ENCODE measurements around the gene FTO. TPM values are rescaled to one million over a fixed set of nuclear protein-coding genes. Genes with fewer than 3 reads are reported as not detected.

Gene FTO
- total and polyA plus RNA-seq, 2 of the 8 experiments (the other 6 are each of a cell fraction or from before 2014, with no cell fraction given): 34.5 to 59.8 TPM

DNA sequence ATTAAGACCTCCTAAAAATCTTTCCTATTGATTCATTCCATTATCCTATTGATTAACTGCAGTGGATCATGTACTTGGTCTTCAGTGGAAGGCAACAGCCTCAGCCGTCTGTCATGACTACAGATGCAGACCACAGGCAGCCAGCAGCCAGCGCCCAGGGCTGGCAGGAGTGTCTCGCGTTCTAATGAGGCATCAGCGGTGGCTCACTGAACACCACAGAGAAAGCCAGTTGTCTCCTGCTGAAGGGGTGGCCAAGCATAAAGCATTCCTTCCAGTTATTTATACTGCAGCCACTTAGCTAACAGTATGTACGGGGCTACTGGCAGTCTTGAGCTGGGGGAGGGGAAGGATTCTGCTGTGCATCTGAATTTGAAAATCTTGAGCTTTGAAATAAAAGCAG, 368.3 kb downstream of the FTO start:
- Histone ChIP-seq H2BK120ac (replicated peaks; ENCODE audit: low read depth, low read length) (no peak overlapping the region), H3K27me3 (replicated peaks in 1 of 4; ENCODE audit: control insufficient read depth in 3 of 4, extremely low read depth in 1 of 4, insufficient read depth in 3 of 4, low read length in 3 of 4) (no peaks in the 10 kb centered on the region), H3K23ac (ENCODE audit: insufficient read length) (no peak overlapping the region), H2BK20ac (ENCODE audit: low read length) (no peak overlapping the region), H3K18ac (ENCODE audit: extremely low read depth, low read length) (no peak overlapping the region), H2AFZ (ENCODE audit: low read length) (no peak overlapping the region), H3K4ac (replicated peaks; ENCODE audit: insufficient read length, low read depth, low read length) (no peak overlapping the region), H3K4me1 (replicated peaks in 1 of 4; ENCODE audit: control insufficient read depth in 3 of 4, insufficient read depth in 4 of 4, low read length in 3 of 4) (peaks cover 0 to 5% (median 4%) of the 10 kb centered on the region in 4 experiments; a peak in 6 of 7 replicates), H3K56ac (replicated peaks; ENCODE audit: insufficient read length, low read depth, low read length) (no peak overlapping the region), H3K36me3 (ENCODE audit: control insufficient read depth in 2 of 4, insufficient read depth in 4 of 4, low read length in 3 of 4) (no peaks in the 10 kb centered on the region), H4K20me1 (replicated peaks in 1 of 2; ENCODE audit: control insufficient read depth in 1 of 2, insufficient read depth in 2 of 2, low read length in 2 of 2) (no peaks in the 10 kb centered on the region), H3K4me2 (ENCODE audit: insufficient read depth in 1 of 2, low read depth in 2 of 2, low read length in 2 of 2) (no peak overlapping the region), H3K79me2 (ENCODE audit: control insufficient read depth in 1 of 2, insufficient read depth in 2 of 2, low read length in 2 of 2) (no peaks in the 10 kb centered on the region), H3K14ac (ENCODE audit: insufficient read length) (no peak overlapping the region), H3K9ac (replicated peaks in 1 of 4; ENCODE audit: extremely low read depth in 1 of 4, low read depth in 3 of 4, low read length in 3 of 4) (no peak overlapping the region), H2BK5ac (ENCODE audit: low read depth, low read length) (no peak overlapping the region), H4K91ac (replicated peaks; ENCODE audit: insufficient read length, low read length) (no peak overlapping the region), H3K9me3 (ENCODE audit: insufficient read depth in 2 of 2, low read depth in 1 of 2, low read length in 1 of 2) (no peaks in the 10 kb centered on the region), H3K4me3 (ENCODE audit: extremely low read depth in 1 of 4, insufficient read depth in 2 of 4, low read depth in 3 of 4, low read length in 4 of 4) (no peak overlapping the region), H4K5ac (ENCODE audit: insufficient read length, low read depth, low read length) (no peak overlapping the region), H4K8ac (ENCODE audit: extremely low read depth, insufficient read depth, low read length) (no peak overlapping the region), H2BK15ac (ENCODE audit: low read length) (no peak overlapping the region), H3K23me2 (ENCODE audit: low read depth, low read length) (no peaks in the 10 kb centered on the region), H2BK12ac (ENCODE audit: low read depth, low read length) (no peak overlapping the region), H3K79me1 (ENCODE audit: low read depth, low read length) (no peaks in the 10 kb centered on the region), H2AK5ac (ENCODE audit: low read depth, low read length) (no peak overlapping the region), H3K27ac (ENCODE audit: low read depth, low read length) (no peak overlapping the region)
- DNase-seq (ENCODE audit: low read depth in 1 of 2, low spot score in 2 of 2) (peak in 1 of 2 experiments; percentile 1), FAIRE-seq (no peak)
- ChIA-PET CTCF (ENCODE audit: partially characterized antibody) (interaction anchor here (1.0 kb wide), 1 partner anchor 10 kb away, joined by 4 read pairs; no protein-coding TSS in a partner anchor), POLR2A (ENCODE audit: partially characterized antibody) (no interaction called here)
- WGBS, 2 experiments (ENCODE audit: extremely low coverage in 1 of 2, insufficient coverage in 1 of 2, insufficient read length in 1 of 2, insufficient replicate concordance in 2 of 2, low coverage in 1 of 2, low lambda C conversion rate in 2 of 2, missing lambda C conversion rate in 1 of 2): 89% methylated on average over 6 of the region's 6 CpGs; no CpG with 5 or more reads in 1 of the 2 experiments
- no peak for TF ChIP-seq BCL11A (IDR thresholded peaks at IDR 0.05; ENCODE audit: low read depth in 2 of 2, low read length in 2 of 2)
- no peak for TF ChIP-seq NRF1 (IDR thresholded peaks at IDR 0.05; ENCODE audit: low read depth, low read length)
- TF ChIP-seq, protein P1, sequence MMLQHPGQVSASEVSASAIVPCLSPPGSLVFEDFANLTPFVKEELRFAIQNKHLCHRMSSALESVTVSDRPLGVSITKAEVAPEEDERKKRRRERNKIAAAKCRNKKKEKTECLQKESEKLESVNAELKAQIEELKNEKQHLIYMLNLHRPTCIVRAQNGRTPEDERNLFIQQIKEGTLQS (IDR thresholded peaks at IDR 0.05; ENCODE audit: insufficient read depth, low read depth, low read length): no peak

Measured in H1 (cell line).